ENCODE data around the gene HS1BP3. TPM values are rescaled to one million over a fixed set of nuclear protein-coding genes. Genes with fewer than 3 reads are reported as not detected.

Gene HS1BP3
- total and polyA plus RNA-seq, 10 donors: 8.8 to 38.0 (median 25.9) TPM

GRCh38 chr2:20649976-20650375 lies 922 bp downstream of the HS1BP3 start:
- peaks cover 0 to 23% (median 7%) of the 10 kb centered on the region in 6 donors for H3K36me3 ChIP-seq
- no peak for DNase-seq
- peak overlapping the region in 2 of 8 donors; percentile 94 for H3K27ac ChIP-seq
- H3K27me3 ChIP-seq (replicated peaks in 1 of 7): no peaks in the 10 kb centered on the region
- intact Hi-C loops (cut with DNase I; ENCODE audit: low total_unique reads): no loop called here
- no peaks in the 10 kb centered on the region for H3K9me3 ChIP-seq
- WGBS, 5 donors: 69 to 85% (median 72%) methylated on average over 7 of the region's 7 CpGs
- TF ChIP-seq CTCF (IDR thresholded peaks at IDR 0.05 in 8 of 11, conservative IDR thresholded peaks at IDR 0.05 in 3 of 11) (no peak), POLR2AphosphoS5 (IDR thresholded peaks at IDR 0.05) (no peak), POLR2A (IDR thresholded peaks at IDR 0.05) (no peak)
- H3K4me1 ChIP-seq: peaks cover 20 to 44% (median 36%) of the 10 kb centered on the region in 6 donors
- H3K4me3 ChIP-seq: peak overlapping the region; percentile 65 to 84 (median 75)

GRCh38 chr2:20649576-20649975 lies 1.3 kb downstream of the HS1BP3 start:
- H3K36me3 ChIP-seq: peaks cover 0 to 27% (median 10%) of the 10 kb centered on the region in 6 donors
- intact Hi-C loops (cut with DNase I; ENCODE audit: low total_unique reads): no loop called here
- H3K27ac ChIP-seq: no peak overlapping the region
- peaks cover 20 to 44% (median 36%) of the 10 kb centered on the region in 6 donors for H3K4me1 ChIP-seq
- H3K4me3 ChIP-seq: peak overlapping the region in 4 of 8 donors; percentile 65 to 84 (median 70)
- WGBS, 5 donors: 76 to 91% (median 86%) methylated on average over 11 of the region's 11 CpGs
- TF ChIP-seq POLR2A (IDR thresholded peaks at IDR 0.05) (no peak), CTCF (IDR thresholded peaks at IDR 0.05 in 8 of 11, conservative IDR thresholded peaks at IDR 0.05 in 3 of 11) (no peak), POLR2AphosphoS5 (IDR thresholded peaks at IDR 0.05) (no peak)
- H3K27me3 ChIP-seq (replicated peaks in 1 of 7): no peaks in the 10 kb centered on the region
- H3K9me3 ChIP-seq: no peaks in the 10 kb centered on the region
- peak; percentile 81 for DNase-seq

- intact Hi-C loops (cut with DNase I; ENCODE audit: low total_unique reads): no loop called here
- peak; percentile 68 for DNase-seq
- Histone ChIP-seq H3K27ac (no peak overlapping the region), H3K27me3 (replicated peaks in 1 of 7) (no peaks in the 10 kb centered on the region), H3K4me1 (peaks cover 20 to 44% (median 36%) of the 10 kb centered on the region in 6 donors), H3K4me3 (no peak overlapping the region), H3K9me3 (no peaks in the 10 kb centered on the region), H3K36me3 (peaks cover 0 to 34% (median 17%) of the 10 kb centered on the region in 6 donors)
- TF ChIP-seq CTCF (IDR thresholded peaks at IDR 0.05 in 8 of 11, conservative IDR thresholded peaks at IDR 0.05 in 3 of 11): no peak
- no peak for TF ChIP-seq POLR2AphosphoS5 (IDR thresholded peaks at IDR 0.05)
- TF ChIP-seq POLR2A (IDR thresholded peaks at IDR 0.05): no peak
- 93 to 97% (median 96%) methylated on average over 9 of the region's 9 CpGs for WGBS, 5 donors
Observed at GRCh38 chr2:20648831-20649230, 2.1 kb downstream of the HS1BP3 start.

GRCh38 chr2:20648206-20648605 lies 2.7 kb downstream of the HS1BP3 start:
- intact Hi-C loops (cut with DNase I; ENCODE audit: low total_unique reads): no loop called here
- 90 to 96% (median 91%) methylated on average over 4 of the region's 4 CpGs for WGBS, 5 donors

More at GRCh38 chr2:20648206-20648605, 2.7 kb downstream of the HS1BP3 start:
- no peaks in the 10 kb centered on the region for H3K27me3 ChIP-seq (replicated peaks in 1 of 7)
- H3K4me3 ChIP-seq: no peak overlapping the region
- no peak for TF ChIP-seq CTCF (IDR thresholded peaks at IDR 0.05 in 8 of 11, conservative IDR thresholded peaks at IDR 0.05 in 3 of 11)
- no peak for TF ChIP-seq POLR2AphosphoS5 (IDR thresholded peaks at IDR 0.05)
- TF ChIP-seq POLR2A (IDR thresholded peaks at IDR 0.05): no peak
- H3K9me3 ChIP-seq: no peaks in the 10 kb centered on the region
- H3K4me1 ChIP-seq: peaks cover 20 to 44% (median 36%) of the 10 kb centered on the region in 6 donors
- peak; percentile 56 for DNase-seq
- H3K36me3 ChIP-seq: peaks cover 0 to 40% (median 21%) of the 10 kb centered on the region in 6 donors
- no peak overlapping the region for H3K27ac ChIP-seq

Measured in spleen (tissue), 11 donors.